Skeletal muscle satellite cell (primary cell): ENCODE results near the gene SHOC2.

Experiments used
- H3K27me3 ChIP-seq: 2 replicates; pipeline ENCODE4 v1.7.0; 2013; ENCODE audit warnings: low read length; ENCODE audit not compliant: control insufficient read depth, insufficient read depth
- H3K36me3 ChIP-seq: 2 replicates; pipeline ENCODE4 v1.7.0; 2013; ENCODE audit warnings: mild to moderate bottlenecking, control low read depth, low read length; ENCODE audit not compliant: insufficient read depth
- H3K4me1 ChIP-seq: 2 replicates; pipeline ENCODE4 v1.7.0; 2013; ENCODE audit warnings: low read length; ENCODE audit not compliant: control insufficient read depth, insufficient read depth
- H3K4me2 ChIP-seq: 2 replicates; pipeline ENCODE4 v1.7.0; 2013; ENCODE audit warnings: mild to moderate bottlenecking, low read length
- H3K4me3 ChIP-seq: 2 replicates; pipeline ENCODE4 v1.7.0; 2013; ENCODE audit warnings: low read length
- H3K9ac ChIP-seq: 2 replicates; pipeline ENCODE4 v1.7.0; 2013; ENCODE audit warnings: mild to moderate bottlenecking, low read depth, low read length, moderate library complexity
- H3K9me3 ChIP-seq: replicated peaks from 2 replicates; pipeline ENCODE4 v1.7.0; 2013; ENCODE audit warnings: mild to moderate bottlenecking, control low read depth, low read length

The SHOC2 gene

DNA sequence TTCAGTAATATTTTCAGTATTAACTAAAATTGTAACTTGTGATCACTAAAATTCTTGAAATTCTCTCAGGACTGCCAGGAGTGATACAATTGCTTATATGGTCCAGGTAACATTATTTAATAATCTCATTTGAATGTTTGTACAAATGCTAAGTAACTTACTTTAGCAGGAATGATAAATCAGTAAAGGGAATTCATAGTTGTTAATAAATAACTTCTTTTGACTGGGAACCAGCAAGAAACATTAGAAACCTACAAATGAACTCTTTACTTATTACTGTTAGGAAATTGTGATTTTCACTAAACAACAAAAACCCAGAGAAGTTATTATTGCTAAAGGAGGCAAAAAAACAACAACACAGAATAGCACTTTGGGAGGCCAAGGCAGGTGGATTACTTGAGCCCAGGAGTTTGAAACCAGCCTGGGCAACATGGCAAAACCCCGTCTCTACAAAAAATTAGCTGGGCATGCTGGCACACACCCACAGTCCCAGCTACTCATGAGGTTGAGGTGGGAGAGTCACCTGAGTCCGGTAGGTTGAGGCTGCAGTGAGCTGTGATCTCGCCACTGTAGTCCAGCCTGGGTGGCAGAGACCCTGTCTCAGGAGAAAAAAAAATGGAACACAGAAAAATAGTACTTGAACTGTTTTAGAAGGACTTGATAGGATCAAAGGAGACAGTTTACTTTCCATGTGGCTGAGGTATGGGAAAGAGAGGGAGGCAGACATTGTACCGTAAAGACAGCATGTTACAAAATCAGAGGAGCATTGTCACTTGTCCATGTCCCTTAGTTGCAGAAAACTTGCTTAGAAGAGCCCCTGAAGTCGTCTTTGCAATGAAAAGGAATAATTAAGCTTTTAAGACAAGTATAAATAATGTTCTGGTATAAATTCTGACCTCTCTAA, 53.1 kb downstream of the SHOC2 start:
- Histone ChIP-seq H3K9ac (no peak overlapping the region), H3K36me3 (no peaks in the 10 kb centered on the region), H3K4me3 (no peak overlapping the region), H3K9me3 (no peaks in the 10 kb centered on the region), H3K4me2 (no peak overlapping the region), H3K4me1 (no peaks in the 10 kb centered on the region), H3K27me3 (no peaks in the 10 kb centered on the region)

DNA sequence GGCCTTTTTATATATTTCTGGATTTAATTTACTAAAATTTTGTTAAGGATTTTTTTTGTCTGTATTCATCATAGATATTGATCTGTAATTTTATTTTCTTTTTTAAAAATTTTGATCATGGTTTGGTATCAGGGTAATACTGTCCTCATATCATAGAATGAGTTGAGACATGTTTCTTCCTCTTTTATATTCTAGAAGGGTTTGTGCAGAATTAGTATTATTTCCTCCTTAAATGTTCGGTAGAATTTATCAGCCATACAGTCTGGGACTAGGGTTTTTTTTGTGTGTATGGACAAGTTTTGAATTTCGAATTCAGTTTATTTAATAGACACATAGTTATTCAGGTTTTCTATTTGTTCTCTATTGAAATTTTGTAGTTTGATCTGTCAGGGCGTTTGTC, 54.0 kb downstream of the SHOC2 start:
- H3K9ac ChIP-seq, result no peak overlapping the region
- H3K9me3 ChIP-seq, result no peaks in the 10 kb centered on the region
- H3K4me3 ChIP-seq, result no peak overlapping the region
- H3K27me3 ChIP-seq, result no peaks in the 10 kb centered on the region
- no peaks in the 10 kb centered on the region for H3K36me3 ChIP-seq
- H3K4me2 ChIP-seq, result no peak overlapping the region
- H3K4me1 ChIP-seq, result peaks cover 6% of the 10 kb centered on the region

DNA sequence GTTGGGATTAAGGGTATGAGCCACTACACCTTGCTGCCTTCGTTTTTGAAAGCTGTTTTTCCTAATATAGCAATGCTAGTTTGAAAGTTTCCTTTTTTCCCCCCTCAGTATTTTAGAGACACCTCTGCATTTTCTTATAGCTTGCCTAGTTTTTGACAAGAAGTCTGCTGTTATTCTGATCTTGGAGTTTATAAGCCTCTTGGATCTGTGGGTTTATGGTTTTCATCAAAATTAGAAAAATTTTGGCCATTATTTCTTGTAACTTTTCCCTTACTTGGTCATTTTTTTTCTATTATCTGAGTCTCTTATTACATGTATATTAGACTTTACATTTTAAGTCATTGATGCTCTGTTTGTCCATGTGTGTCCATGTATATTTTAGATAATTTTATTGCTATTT, 57.2 kb downstream of the SHOC2 start:
- H3K4me1 ChIP-seq, result peaks cover 9% of the 10 kb centered on the region
- no peaks in the 10 kb centered on the region for H3K9me3 ChIP-seq
- no peak overlapping the region for H3K4me2 ChIP-seq
- H3K36me3 ChIP-seq, result no peaks in the 10 kb centered on the region
- H3K4me3 ChIP-seq, result no peak overlapping the region
- no peak overlapping the region for H3K9ac ChIP-seq
- no peaks in the 10 kb centered on the region for H3K27me3 ChIP-seq

DNA sequence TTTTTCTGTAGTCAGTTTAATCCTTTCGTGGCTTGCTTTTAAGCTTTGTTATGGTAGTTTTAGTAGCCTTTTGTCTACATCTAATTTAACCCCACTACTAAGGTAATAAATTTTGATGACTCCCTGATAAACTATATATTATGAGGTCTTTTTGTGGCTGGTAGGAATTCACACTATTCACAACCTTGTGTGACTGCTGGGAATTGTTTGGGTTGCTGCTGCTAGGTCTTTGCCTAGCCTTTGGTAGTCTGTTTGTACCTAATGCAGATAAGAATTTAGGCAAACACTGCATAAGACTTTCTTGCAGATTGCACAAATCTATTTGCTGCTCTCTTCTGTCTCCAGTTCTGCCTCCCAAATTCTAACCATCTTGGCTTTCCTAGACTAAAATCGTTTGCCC, 58.3 kb downstream of the SHOC2 start:
- Histone ChIP-seq H3K4me2 (peak overlapping the region; percentile 13), H3K36me3 (no peaks in the 10 kb centered on the region), H3K27me3 (no peaks in the 10 kb centered on the region), H3K9me3 (no peaks in the 10 kb centered on the region), H3K9ac (no peak overlapping the region), H3K4me3 (no peak overlapping the region), H3K4me1 (peaks cover 9% of the 10 kb centered on the region)

DNA sequence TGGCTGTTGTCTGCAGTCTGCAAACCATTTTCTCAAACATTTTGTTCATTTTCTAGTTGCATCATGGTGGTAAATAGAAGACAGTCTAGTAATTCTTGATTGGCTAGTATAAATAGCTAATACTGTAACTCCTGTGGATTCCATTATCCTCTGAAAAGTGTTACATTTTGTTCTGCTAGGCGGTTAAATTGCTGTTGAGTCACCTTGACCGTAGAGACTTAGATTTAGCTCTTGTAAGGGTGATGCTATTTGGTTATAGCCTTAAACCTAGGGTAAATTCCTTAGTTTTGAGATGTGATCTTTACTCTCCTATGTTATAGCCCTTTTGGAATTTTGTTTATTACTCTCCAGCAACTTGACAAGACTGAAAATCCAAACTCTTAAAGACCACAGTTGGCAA, 58.8 kb downstream of the SHOC2 start:
- no peaks in the 10 kb centered on the region for H3K27me3 ChIP-seq
- H3K9me3 ChIP-seq, result no peaks in the 10 kb centered on the region
- H3K9ac ChIP-seq, result no peak overlapping the region
- H3K4me3 ChIP-seq, result no peak overlapping the region
- H3K4me1 ChIP-seq, result peaks cover 9% of the 10 kb centered on the region
- no peaks in the 10 kb centered on the region for H3K36me3 ChIP-seq
- peak overlapping the region; percentile 13 for H3K4me2 ChIP-seq

DNA sequence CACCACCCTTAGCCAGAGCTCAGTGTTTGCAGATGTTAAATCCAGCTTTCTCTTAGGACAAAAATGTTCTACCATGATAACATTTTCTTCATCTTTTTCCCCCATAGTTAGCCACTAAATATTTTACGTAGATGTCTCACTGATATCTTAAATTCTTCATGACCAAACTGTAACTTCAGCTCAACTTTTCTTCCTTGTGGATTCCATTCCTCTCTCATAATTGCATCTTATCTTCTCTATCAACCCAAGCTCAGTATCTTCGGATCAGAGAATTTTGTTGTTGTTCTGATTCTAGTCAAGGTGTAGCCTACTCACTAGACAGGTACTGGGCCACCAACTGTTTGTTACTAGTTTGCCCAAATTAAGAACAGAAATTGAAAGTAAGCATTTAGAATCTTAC, 60.2 kb downstream of the SHOC2 start:
- Histone ChIP-seq H3K9me3 (no peaks in the 10 kb centered on the region), H3K27me3 (no peaks in the 10 kb centered on the region), H3K4me1 (peaks cover 9% of the 10 kb centered on the region), H3K9ac (no peak overlapping the region), H3K4me2 (no peak overlapping the region), H3K4me3 (no peak overlapping the region), H3K36me3 (no peaks in the 10 kb centered on the region)

DNA sequence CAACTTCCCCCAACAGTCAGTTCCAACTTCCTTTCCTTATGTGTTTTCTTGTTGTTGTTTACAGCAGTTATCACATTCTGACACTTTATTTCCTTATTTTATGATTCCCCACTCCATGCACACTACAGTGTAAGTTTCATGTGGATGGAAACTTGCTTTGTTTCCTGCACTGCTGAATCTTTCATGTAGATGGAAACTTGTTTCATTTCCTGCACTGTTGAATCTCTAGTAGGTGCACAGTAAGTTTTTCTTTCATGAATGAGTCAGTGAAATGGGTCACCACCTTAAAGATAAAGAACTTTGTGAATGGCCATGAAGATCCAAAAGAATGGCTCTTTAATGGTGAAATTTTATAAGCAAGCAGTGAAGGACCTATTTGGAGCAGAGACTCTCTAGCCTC, 61.4 kb downstream of the SHOC2 start:
- Histone ChIP-seq H3K4me1 (peaks cover 13% of the 10 kb centered on the region), H3K9ac (no peak overlapping the region), H3K9me3 (no peaks in the 10 kb centered on the region), H3K4me2 (no peak overlapping the region), H3K4me3 (no peak overlapping the region), H3K27me3 (no peaks in the 10 kb centered on the region), H3K36me3 (no peaks in the 10 kb centered on the region)

DNA sequence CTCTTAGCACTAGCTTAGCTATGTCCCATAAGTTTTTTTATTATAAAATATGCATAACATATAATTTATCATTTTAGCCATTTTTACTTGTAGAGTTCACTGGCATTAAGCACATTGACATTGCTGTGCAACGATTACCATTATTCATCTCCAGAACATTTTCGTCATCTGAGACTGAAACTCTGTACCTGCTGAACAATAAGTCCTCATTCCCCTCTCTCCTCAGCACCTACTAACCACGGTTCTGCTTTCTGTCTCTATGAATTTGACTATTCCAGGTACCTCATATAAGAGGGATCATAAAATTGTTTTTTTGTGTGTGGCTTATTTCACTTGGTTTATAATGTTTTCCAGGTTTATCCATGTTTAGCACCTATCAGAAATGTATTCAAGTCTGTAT, 64.1 kb downstream of the SHOC2 start:
- Histone ChIP-seq H3K4me1 (peaks cover 13% of the 10 kb centered on the region), H3K4me3 (no peak overlapping the region), H3K9me3 (no peaks in the 10 kb centered on the region), H3K27me3 (no peaks in the 10 kb centered on the region), H3K9ac (no peak overlapping the region), H3K4me2 (no peak overlapping the region), H3K36me3 (no peaks in the 10 kb centered on the region)

DNA sequence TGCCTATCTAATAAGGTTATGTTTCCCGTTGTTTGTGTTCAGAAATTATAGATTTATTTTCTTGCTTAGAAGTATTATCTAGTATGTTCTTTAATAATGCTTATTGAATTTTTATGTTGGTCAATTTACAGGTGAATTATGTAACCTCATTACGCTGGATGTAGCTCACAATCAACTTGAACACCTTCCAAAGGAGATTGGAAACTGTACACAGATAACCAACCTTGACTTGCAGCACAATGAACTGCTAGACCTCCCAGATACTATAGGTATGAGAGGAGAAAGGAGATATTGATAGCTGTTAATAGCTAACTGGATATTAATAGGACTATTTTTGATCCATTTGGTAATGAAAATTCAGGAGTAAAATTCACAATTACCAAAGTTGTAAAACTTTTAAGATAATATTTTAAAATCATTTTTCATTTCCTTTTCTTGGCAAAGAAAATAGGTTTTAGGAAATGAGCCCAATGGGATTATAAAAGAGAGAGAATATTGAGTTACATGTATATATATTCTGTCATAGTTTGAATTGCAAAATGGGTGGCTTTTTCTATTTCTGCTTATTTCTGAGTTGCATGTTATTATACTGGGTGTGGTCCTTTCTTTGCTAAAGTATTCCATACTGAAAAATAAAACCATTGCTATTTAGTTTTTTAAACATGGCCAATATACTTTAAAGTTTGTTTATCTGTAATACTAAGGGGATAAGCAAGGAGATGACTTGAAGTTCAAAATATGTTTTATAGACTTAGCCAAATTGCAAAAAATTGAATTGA, 66.3 kb downstream of the SHOC2 start:
- no peak overlapping the region for H3K4me2 ChIP-seq
- H3K4me1 ChIP-seq, result peaks cover 22% of the 10 kb centered on the region
- no peaks in the 10 kb centered on the region for H3K9me3 ChIP-seq
- H3K27me3 ChIP-seq, result no peaks in the 10 kb centered on the region
- H3K4me3 ChIP-seq, result no peak overlapping the region
- no peaks in the 10 kb centered on the region for H3K36me3 ChIP-seq
- no peak overlapping the region for H3K9ac ChIP-seq

DNA sequence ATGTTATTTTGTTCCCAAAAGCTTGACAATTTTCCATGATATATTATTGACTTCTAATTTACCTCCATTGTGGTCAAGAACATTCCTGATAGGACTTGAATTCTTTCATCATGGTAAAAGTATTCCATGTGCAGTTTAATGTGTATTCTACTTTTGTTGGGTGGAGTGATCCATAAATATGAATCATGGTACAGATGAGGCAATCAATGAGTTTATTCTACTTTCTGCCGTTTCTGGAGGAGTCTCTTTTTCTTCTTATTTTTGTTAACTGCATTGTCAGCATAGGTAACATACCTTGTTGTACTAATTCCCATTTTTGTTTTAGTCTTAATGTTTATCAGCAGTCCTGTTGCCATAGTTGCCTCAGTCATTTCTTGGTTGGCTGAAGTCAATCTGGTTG, 69.6 kb downstream of the SHOC2 start:
- H3K4me2 ChIP-seq, result peak overlapping the region; percentile 43
- no peaks in the 10 kb centered on the region for H3K36me3 ChIP-seq
- H3K4me3 ChIP-seq, result no peak overlapping the region
- H3K9ac ChIP-seq, result no peak overlapping the region
- H3K4me1 ChIP-seq, result peaks cover 44% of the 10 kb centered on the region
- H3K9me3 ChIP-seq, result no peaks in the 10 kb centered on the region
- no peaks in the 10 kb centered on the region for H3K27me3 ChIP-seq

DNA sequence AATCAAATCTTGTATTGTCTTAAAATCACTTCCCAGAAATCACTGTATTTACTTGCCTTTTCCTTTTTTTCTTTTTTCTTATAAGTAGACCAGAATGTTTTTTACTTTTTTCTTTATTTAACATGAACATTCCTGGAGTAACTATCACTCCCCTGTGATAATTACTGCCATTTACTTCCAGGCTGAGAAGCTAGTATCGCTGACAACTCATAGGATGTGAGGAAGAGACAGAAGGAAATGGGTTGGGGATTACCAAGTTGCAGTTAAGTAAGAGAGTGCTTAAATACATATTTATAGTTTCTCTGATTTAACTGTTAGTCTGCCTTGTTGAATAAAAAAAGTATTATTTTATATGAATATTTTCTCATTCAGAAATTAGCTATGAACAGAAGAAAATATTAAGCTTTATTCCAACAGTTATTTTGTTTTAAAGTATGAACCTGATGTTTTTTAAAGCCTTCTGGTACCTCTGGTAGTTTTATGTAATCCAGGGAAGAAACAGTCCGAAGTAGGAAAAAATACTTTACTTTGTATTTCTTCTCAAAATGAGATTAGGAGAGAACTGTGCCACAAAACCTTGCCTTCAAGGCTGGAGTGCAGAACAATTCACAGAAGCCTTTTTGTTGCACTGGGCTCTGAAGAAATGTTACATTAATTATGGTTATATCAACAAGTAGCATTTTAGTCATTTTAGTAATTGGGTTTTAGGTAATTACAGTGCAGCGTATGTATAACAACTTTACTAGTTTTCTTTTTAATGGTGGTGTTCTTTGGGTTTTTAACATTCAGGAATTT, 72.8 kb downstream of the SHOC2 start:
- H3K9me3 ChIP-seq, result no peaks in the 10 kb centered on the region
- H3K9ac ChIP-seq, result no peak overlapping the region
- H3K4me2 ChIP-seq, result peak overlapping the region; percentile 46
- no peaks in the 10 kb centered on the region for H3K36me3 ChIP-seq
- no peak overlapping the region for H3K4me3 ChIP-seq
- H3K4me1 ChIP-seq, result peaks cover 36% of the 10 kb centered on the region
- H3K27me3 ChIP-seq, result no peaks in the 10 kb centered on the region
